OCI-LY1 (cell line): ENCODE measurements around the gene DDX27.

ENCODE experiments used
- CTCF ChIP-seq: fragments of 200-600 bp; sonication (generic), shearing (Covaris generic); IDR thresholded peaks from 2 replicates; pipeline ENCODE4 v1.5.1; 2017; ENCODE audit warnings: mild to moderate bottlenecking, antibody characterized with exemption, low read length, moderate library complexity, mixed read lengths
- EZH2 ChIP-seq: fragments of 200-600 bp; sonication (generic), shearing (Covaris generic); IDR thresholded peaks from 2 replicates; pipeline ENCODE4 v1.8.0; 2017; ENCODE audit warnings: borderline replicate concordance, mixed run types, mild to moderate bottlenecking, antibody characterized with exemption, low read length, moderate library complexity, mixed read lengths

DNA sequence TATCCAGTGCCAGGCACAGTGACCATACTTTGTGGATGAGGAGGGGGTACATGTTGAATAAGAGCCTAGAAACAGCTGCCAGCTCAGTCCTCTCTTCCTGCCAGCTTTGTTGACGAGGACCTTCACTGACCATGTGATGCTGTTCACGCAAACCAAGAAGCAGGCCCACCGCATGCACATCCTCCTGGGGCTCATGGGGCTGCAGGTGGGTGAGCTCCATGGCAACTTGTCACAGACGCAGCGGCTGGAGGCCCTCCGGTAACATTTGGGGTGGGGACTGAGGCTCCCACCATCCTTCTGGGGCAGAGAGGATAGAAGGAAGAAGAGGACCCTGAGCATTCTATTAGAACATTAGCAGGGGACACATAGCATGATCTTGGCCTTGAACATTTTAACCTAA lies 15.6 kb downstream of the DDX27 start:
- TF ChIP-seq CTCF = no peak
- TF ChIP-seq EZH2 = no peak
